Embryonic facial prominence (tissue), 1 donor: ENCODE results near the gene DOCK7.
"Not testable (repeated sequence)": the region's sequence is repeated elsewhere in the genome, so short reads cannot be mapped to it uniquely, and the experiment has no call there.

ENCODE experiments used
- DNase-seq: peaks from one replicate; pipeline ENCODE4 v3.0.0-alpha.2; 2016; ENCODE audit errors: extremely low spot score

DOCK7 gene

DNA sequence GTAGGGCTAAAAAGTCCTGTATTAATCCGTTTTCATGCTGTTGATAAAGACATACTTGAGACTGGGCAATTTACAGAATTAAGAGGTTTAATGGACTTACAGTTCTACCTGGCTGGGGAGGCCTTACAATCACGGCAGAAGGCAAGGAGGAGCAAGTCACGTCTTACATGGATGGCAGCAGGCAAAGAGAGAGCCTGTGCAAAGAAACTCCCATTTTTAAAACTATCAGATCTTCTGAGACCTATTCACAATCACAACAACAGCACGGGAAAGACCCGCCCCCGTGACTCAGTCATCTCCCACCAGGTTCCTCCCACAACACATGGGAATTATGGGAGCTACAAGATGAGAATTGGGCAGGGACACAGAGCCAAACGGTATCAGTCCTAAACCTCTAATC, 6.3 kb upstream of the DOCK7 start:
- DNase-seq = not testable (repeated sequence)

DNA sequence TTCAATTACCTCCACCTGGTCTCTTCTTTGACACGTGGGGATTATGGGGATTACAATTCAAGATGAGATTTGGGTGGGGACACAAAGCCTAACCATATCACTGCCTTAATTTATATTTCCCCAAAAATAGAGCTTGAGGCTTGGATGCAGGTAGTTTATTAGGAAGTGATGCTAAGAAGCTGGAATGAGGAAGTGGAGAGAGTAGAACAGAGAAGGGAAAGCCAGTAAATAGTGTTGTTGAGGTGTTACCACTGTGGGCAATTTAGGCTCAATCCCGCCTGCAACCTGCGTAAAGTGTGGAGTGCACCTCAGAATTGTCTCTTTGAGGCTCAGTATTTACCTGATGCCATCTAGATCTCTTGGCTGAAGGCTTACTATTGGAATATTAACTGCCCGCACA, 4.9 kb upstream of the DOCK7 start:
- DNase-seq = no peak

DNA sequence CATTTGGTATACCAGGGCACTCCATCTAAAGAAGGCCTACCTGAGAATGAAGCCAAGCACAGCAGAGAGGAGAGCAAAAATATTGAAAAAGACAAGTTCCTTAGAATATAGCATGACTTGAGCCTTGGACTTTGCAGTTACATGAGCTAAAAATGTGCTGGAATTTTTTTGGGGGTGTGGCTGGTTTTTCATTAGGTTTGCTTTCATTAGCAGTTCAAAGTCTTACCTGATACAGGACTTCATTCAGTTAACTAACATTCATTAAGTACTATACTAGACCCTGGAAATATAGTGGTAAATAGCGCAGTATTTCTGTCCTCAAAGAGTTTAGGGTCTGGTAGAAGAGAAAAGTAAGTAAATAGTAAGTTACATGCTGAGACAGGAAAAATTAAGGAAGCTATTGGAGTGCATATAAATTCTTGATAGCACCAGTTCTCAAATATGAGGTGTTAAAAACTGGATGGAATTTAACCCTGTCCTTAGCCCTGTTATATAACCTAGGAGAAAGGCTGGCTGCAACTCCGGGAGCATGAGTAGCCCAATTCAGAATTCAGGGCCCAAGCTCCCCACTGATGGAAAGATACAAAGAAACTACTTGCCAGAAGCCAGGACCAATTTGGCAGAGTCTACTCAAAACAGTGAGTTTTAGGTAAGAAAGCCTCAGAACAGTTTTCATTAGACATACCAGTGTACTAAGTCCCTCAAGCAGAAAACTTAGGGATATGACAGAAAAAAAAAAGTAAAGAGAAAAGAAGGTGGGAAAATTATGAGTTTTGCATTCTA, 3.1 kb upstream of the DOCK7 start:
- no peak for DNase-seq

DNA sequence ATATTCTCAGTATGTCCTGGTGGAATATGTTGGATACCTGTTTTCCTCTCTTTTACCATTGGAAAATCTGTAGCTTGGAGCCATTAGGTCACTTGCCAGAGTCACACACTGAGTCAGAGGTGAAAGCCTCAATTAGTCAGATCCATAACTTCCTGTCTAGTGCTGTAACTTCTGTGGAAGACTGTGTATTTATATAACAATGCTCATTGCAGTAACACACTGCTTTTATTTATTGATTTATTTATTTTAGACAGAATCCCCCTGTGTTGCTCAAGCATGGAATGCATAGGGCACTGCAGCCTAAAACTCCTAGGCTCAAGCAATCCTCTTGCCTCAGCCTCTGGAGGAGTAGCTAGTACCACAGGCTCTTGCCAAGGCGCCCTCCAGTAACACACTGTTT, 1.3 kb upstream of the DOCK7 start:
- DNase-seq = no peak

DNA sequence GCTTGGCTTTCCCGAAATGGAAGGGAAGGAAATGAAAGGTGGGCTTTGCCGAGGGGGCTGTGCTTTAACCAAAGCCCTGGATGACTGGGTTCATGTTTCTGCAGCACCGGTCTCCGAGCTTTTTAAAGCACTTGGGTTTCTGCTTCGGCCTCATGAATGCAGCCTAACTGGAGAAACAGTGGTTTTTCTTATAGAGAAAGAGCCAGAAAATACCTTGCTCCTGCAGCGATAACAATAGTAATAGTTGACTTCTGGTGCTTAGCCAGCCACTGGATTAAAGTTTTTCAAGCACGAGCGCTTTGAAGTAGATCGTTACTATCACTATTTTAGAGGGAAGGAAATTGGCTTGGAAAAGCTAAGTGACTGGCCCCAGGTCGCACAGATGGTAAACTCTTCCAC, 500 bp upstream of the DOCK7 start:
- no peak for DNase-seq

DNA sequence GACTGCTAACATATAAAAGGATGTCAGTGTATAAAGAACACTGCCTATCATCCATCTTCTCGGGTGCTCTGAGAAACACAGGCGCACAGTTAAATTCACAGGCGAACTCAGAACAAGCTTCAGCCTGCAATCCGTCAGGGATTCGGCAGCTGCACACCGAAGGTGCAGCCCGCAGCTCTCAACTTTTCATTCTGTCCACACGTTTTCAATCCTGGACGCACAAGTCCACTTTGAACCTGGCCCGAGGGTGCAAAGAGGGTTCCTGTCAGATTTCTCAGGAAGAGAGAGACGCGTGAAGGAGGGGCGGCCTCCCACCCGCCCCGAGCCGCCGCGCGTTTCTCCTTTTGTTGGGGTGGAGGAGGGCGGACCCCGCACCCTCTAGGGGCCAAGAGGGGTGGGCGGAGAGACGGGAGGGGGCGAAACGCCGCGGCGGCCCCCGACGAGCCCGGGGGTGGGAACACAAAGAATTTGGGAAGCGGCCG, 724 bp downstream of the DOCK7 start:
- DNase-seq = peak; percentile 25

DNA sequence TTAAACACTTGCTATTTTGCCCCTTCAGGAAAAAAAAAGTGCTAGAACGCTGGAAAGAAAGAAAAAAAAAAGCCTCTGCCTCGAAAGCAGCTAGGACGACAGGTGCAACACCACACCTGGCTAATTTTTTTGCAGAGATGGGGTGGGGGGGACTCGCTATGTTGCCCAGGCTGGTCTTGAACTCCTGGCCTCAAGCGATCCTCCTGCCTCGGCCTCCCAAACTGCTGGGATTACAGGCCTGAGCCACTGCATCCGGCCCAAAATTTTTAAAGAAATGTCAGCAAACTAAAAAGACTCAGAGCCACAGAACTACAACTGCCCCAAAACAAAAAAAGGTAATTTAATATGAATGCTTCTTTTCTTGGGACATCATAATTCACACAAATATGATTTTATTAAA, 1.4 kb downstream of the DOCK7 start:
- DNase-seq = no peak

DNA sequence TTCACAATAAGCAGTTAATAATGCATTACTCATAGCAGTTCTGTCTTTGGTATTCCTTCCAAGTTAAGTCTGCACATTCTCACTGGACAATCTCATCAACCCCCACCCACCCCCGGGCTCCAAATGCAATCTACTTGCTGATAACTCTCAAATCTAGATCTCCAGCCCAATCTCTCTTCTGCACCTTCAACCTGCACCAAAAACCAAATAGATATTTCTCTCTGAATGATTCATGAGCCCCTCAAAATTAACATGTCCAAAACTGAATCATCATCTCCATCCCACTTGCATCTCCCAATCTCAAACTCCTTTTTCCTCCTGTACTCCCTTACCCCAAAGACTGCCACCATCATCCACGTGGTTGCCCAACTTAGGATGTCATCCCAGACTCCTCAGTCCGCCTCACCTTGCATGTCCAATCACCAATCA, 2.7 kb downstream of the DOCK7 start:
- no peak for DNase-seq

DNA sequence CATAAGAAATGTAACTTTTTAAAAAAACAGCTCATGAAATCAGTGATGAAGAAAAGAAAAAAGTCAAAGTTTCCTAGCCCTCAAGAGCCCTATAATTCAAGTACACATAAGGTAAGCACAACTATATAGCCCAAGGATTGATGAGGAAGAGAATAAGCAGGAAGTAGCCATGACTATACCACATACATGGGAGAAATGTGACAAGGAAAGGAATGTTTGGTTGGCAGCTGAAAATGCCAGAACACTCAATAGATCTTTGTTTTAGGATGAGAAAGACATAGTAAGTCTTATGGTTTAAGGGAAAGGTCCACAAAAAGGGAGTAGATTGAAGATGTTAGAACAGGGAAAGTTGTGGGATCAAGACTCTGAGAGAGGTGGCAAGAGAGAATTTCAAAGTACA, 5.7 kb downstream of the DOCK7 start:
- DNase-seq = no peak

DNA sequence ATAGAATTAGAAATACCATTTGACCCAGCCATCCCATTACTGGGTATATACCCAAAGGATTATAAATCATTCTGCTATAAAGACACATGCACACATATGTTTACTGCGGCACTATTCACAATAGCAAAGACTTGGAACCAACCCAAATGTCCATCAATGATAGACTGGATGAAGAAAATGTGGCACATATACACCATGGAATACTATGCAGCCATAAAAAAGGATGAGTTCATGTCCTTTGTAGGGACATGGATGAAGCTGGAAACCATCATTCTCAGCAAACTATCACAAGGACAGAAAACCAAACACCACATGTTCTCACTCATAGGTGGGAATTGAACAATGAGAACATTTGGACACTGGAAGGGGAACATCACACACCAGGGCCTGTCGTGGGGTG, 7.2 kb downstream of the DOCK7 start:
- not testable (repeated sequence) for DNase-seq

DNA sequence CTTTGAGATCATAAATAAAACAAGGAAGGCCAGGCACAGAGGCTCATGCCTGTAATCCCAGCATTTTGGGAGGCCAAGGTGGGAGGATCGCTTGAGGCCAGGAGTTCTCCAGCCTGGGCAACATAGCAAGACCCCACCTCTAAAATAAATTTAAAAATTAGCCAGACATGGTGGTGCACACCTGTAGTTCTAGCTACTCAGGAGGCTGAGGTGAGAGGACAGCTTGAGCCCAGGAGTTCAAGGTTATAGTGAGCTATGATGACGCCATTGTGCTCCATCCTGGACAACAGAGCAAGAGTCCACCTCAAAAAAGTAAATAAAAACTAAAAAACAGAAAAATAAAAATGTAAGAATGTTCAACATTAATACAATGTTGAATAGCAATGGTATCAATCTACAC, 10.4 kb downstream of the DOCK7 start:
- DNase-seq = not testable (repeated sequence)

DNA sequence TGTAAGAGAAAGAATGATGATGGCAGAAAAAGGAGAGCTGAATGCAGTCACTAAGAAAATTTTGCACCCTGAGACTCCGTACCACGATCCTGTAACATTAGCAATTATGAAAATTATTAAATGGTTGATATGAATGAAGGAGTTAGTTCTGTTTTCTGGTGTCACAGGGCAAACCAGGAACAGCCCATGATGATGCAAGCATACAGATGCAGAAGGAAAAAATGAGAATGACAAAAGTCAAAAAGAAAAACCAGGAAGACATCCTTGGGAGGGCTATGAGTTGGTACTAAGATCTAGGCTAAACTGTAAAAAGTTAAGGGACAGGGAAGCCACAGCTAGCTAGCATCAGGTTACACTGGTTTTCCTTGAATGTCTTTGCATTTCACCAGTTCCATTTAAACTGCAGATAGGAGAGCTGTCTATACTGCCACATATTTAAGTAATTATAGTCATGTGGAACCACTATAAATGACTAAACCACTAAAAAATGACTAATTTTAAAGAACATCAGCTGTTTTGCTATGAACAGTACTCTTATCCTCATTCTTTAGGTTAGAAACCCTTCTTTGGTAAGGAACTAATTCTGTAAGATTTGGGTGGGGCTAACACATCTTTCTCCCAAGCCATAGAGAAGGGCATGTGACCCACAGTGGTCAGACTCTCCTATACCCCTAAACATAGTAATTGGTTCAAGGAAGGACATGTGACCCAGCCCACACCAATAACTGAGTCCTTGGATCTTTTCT, 11.4 kb downstream of the DOCK7 start:
- peak; percentile 15 for DNase-seq

DNA sequence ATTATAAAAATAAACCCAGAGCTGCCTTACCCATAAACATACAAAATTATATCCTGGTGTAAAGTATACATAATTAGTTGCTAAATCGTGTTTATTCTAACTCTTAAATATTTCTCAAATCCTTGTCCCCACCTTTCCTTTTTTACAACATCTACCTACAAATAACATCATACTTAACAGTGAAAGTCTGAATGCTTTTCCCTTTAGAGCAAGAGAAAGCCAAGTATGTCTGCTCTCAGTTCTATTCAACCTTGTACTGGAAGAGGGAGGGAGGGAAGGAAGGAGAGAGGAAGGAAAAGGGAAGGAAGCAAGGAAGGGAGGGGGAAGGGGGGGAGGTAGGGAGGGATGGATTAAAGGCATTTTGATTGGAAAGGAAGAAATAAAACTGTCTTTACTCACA, 14.6 kb downstream of the DOCK7 start:
- no peak for DNase-seq

DNA sequence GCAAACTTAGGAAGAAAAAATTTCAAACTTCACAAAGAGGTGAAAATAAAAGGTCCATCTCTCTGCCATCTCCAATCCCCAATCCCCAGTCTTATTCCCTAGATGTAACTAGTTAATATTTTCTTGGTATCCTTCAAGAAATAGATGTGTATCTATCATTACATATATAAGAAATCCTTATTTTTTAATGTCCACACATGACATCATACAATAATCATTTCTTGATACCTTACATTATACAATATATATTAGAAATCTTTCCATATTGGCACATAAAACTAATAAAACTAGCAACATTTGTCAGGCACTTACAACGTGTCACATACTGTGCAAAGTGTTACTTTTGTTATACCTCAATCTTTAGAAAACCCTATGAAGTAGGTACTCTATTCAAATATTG, 16.2 kb downstream of the DOCK7 start:
- DNase-seq = no peak

DNA sequence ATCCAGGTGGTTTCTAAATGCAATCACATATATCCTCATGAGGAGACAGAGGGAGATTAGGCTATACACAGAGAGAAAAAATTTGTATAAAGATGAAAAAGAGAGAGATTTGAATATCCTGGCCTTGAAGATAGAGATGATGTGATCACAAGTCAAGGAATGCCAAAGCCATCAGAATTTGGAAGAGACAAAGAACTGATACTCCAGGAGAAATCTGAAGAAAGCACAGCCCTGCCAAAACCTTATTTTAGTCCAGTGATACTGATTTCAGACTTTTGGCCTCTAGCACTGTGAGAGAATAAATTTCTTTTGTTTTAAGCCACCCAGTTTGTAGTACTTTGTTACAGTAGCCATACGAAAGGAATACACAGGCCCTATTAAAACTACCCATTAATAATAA, 33.4 kb downstream of the DOCK7 start:
- DNase-seq = no peak

DNA sequence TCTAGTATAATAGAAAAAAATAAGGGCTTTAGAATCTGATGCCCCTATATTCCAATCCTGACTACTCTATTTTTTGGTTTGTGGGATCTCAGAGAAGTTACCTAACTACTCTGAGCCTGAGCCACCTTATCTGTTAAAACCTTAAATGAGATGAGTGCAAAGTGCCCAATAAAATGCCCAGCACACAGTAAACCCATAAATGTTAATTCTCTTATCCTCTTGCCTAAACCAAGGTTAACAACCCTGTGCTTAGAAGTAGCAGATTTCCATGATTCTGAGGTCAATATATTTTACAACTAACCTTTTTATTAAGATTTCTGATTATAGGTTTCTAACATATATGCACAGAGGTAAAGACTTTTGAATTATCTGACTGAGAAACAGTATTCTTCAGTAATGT, 35.8 kb downstream of the DOCK7 start:
- DNase-seq = no peak

DNA sequence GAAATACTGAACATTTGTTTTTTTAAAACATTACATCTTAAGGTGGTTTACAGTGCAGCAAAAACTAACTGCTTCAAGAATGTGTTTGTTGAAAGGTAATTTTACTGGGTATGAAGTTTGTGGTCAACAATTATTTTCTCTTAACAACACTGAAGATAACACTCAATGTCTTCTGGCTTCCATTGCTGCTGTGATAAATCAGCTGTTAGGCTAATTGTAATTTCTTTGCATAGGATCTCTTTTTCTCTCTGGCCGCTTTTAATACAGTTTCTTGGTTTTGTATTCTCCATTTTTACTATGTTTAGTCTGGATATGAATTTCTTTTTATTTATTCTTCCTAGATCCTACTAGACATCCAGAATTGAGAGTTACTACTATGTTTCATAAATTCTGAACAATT, 44.9 kb downstream of the DOCK7 start:
- no peak for DNase-seq

DNA sequence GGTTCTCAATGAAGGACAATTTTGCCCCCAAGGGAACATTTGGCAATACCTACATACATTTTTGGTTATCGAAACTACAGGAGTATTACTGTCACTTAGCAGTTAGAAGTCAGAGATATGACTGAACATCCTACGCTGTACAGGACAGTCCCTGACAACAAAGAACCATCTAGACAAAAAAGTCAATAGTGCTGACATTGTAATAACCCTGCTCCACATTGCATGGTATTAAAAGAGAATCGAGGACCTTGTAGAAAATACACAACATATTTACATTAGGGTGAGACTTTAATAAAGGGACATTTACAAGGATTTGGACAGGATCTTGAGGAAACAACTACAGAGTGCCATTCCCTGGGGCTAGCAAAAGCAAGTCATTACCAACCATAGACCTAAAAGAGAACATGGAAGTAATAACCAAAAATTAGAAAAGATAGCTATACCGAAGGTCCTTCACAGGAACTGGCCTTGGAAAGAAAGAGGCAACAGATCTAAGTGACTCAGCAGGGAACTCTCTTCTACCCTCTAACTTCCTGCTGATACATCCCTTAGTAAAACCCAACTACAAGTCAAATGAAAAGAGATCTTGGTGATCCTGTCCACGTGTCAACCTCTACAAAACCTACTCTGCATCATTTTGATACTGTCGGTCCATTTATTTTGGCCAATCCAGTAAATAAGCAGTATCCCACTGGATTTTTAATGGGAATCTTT, 50.6 kb downstream of the DOCK7 start:
- no peak for DNase-seq

DNA sequence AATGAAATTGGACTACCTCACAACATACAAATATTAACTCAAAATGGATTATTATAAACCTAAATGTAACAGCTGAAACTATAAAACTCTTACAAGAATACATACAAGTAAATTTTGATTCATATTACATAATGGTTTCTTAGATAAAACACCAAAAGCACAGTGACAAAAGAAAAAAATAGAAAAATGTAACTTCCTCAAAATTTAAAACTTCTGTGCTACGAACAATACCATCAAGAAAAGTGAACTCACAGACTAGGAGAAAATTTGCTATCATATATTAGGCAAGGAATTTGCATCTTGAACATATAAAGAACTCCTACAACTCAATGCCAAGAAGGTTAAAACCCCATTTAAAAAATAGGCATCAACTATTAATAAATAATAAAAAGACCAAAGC, 59.7 kb downstream of the DOCK7 start:
- no peak for DNase-seq

DNA sequence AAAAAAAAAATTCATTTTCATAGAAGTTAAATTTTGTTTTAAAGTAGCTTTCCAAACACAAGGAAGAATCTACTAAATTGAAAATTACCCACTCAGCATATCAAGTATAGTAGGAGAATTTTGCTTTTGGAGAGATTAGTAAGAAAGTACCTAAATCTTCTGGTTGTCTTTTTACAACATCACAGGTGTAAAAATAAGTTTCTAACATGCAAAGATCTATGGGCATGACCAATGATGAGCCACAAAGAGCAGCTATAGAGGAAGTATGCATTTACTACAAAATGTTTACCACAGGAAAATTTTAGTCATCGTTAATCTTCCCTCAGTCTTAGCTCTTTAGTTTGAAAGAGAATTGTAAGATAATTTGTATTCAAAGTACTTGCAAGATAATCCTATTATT, 62.8 kb downstream of the DOCK7 start:
- DNase-seq = no peak

DNA sequence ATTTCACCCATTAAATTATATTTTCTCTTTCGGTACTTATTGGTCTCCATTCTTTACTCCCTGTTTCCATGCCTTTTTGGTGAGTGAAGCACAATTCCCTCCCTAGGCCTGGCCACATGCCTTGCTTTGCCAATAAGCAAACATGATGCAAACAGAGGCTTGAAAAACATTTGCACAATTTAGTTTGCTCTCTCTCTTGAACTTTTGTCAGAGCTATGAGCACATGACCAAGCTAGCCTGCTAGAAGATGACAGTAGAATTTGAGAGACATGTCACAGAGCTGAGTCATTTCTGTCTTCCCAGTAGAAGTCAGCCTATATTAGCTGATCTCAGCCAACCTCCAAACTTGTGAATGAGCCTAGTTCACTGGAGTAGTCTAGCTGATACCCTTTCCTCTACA, 66.3 kb downstream of the DOCK7 start:
- no peak for DNase-seq

DNA sequence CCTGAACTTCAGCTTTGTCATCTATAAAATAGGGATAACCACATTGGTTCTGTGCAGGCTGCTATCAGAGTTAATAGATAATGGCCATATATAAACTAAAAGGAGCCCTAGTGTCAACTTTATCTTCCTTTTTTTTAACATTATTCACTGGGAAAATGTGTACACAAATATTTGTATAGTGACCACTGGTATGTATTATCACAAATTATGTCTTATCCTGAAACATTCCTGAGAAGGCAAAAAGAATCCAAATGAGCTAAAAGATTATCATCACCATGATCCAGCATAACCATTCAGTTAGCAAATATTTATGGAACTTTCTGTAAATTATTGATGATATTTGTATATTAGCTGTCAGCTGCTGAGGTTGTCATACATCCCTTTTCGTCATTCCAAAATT, 74.3 kb downstream of the DOCK7 start:
- no peak for DNase-seq

DNA sequence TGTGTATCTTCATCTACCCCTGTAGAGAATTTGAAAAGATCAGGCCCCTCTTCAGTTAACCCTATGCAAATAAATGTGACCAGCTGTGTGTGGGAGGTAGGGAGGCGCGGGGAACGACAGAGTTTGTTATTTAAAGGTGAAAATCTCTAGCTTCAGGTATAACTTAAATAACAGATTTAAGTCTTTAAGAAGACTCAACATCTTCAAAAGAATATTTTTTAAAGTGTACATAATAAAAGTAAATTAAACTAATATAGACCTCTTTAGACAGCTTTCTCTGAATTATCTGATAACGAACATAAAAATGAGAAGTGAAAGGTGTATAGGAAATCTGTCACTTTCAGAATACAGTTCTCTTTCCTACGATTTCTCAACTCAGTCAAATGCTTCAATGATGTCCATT, 74.9 kb downstream of the DOCK7 start:
- no peak for DNase-seq
